GM21367 (cell line): ENCODE measurements around the gene CYTH2.

ENCODE experiments used
- ATAC-seq: cut with Tn5 transposase; IDR thresholded peaks from one replicate; pipeline ENCODE4 v1.9.1; 2021; ENCODE audit not compliant: unreplicated experiment

CYTH2 gene, protein sequence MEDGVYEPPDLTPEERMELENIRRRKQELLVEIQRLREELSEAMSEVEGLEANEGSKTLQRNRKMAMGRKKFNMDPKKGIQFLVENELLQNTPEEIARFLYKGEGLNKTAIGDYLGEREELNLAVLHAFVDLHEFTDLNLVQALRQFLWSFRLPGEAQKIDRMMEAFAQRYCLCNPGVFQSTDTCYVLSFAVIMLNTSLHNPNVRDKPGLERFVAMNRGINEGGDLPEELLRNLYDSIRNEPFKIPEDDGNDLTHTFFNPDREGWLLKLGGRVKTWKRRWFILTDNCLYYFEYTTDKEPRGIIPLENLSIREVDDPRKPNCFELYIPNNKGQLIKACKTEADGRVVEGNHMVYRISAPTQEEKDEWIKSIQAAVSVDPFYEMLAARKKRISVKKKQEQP

DNA sequence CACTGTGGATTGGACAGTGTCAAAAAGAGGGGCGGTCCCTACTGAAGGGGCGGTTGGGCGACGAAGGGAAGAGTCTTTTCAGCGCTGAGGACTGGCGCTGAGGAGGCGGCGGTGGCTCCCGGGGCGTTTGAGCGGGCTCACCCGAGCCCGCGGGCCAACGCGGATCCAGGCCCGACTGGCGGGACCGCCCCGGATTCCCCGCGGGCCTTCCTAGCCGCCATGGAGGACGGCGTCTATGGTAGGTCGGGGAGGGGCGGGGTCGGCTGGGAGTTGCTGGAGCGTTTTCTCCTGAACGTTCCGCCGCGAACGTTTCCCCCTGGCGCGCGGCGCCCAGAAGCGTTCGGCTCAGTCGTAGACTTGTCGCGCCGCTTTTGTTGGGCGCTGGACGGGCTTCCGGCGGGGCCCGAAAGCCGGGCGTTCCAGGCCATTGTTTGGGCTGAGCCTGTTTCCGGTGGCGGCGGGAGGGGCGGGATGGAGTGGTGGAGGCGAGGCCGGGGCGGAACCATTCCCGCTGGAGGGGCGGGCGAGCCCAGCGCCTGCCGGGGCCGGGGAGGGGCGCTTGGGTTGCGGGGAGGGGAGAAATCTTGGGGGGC lies at the start of gene CYTH2:
Gene CYTH2 (plus strand): TSS at position 81 of the 593 bp plus-strand sequence. CDS start 139 bp downstream, at position 220.
- ATAC-seq: peak; percentile 17

GRCh38 chr19:48421548-48421947 lies 47.6 kb upstream of the CYTH2 start:
- ATAC-seq: no peak

- no peak for ATAC-seq
Measured at GRCh38 chr19:48424694-48425219, 44.4 kb upstream of the CYTH2 start.

DNA sequence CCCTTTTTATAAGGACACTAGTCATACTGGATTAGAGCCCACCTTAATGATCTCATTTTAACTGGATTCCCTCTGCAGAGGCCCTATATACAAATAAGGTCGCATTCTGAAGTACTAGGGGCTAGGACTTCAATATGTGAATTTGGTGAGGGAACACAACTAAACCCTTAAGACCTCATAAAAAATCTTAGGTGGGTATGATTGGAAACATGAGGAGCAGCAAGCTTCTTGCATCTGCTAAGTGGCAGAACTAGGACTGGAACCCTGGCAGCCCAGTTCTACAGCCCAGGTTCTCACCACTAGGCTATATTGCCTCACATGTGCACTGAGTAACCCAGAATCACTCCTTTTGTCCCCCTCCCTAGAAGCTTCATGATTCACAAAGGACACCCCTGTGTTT lies 40.5 kb upstream of the CYTH2 start:
- ATAC-seq: no peak

DNA sequence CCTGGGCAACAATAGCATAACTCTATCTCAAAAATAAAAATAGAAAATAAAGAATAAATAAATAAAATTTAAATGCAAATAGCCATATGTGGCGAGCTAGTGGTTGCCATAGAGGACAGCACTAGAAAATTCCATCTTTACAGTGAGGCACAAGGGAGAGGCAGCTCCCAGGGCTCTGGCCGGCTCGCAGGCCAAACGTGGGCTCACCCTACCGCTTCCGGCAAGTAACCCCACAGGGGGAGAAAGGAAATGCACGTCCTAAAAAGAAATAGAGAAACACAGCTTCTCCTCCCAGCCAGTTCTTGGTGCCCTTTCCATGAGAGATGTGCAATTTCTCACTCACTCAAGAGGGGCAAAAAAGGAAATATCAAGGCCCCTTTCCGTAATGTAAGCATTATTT lies 35.8 kb upstream of the CYTH2 start:
- ATAC-seq: no peak

- ATAC-seq: no peak
Measured at GRCh38 chr19:48436586-48436985, 32.6 kb upstream of the CYTH2 start.

DNA sequence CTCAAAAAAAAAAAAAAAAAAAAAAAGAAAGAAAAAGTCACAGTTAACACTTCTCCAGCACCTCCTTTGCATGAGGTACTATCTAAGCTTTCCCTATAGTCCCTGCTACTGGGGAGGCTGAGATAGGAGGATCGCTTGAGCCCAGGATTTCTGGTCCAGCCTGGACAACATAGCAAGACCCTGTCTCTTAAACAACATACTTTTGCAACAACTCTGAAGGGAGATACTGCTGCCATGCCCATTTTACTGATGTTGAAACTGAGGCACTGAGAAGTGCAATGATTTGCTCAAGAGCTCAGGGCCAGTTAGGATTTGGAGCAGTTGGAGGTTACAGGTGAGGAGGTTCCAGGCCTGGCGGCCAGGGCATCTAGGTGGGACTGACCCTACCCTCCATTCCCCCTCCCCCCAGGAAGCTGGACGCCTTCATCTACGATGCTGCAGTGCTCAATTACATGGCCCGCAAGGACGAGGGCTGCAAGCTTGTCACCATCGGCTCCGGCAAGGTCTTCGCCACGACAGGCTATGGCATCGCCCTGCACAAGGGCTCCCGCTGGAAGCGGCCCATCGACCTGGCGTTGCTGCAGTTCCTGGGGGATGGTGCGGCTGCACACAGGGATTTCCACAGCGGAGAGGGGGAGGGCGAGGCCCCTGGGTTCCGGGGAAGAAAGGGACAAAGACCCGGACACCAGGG lies 27.7 kb upstream of the CYTH2 start:
- no peak for ATAC-seq

- ATAC-seq: no peak
Measured at GRCh38 chr19:48442116-48443035, 26.8 kb upstream of the CYTH2 start.

DNA sequence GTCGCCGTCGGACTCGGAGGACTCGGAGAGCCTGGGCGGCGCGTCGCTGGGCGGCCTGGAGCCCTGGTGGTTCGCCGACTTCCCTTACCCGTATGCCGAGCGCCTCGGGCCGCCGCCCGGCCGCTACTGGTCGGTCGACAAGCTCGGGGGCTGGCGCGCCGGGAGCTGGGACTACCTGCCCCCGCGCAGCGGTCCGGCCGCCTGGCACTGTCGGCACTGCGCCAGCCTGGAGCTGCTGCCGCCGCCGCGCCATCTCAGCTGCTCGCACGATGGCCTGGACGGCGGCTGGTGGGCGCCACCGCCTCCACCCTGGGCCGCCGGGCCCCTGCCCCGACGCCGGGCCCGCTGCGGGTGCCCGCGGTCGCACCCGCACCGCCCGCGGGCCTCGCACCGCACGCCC lies 25.9 kb upstream of the CYTH2 start:
- no peak for ATAC-seq

GRCh38 chr19:48443731-48444128 lies 25.4 kb upstream of the CYTH2 start:
- no peak for ATAC-seq

DNA sequence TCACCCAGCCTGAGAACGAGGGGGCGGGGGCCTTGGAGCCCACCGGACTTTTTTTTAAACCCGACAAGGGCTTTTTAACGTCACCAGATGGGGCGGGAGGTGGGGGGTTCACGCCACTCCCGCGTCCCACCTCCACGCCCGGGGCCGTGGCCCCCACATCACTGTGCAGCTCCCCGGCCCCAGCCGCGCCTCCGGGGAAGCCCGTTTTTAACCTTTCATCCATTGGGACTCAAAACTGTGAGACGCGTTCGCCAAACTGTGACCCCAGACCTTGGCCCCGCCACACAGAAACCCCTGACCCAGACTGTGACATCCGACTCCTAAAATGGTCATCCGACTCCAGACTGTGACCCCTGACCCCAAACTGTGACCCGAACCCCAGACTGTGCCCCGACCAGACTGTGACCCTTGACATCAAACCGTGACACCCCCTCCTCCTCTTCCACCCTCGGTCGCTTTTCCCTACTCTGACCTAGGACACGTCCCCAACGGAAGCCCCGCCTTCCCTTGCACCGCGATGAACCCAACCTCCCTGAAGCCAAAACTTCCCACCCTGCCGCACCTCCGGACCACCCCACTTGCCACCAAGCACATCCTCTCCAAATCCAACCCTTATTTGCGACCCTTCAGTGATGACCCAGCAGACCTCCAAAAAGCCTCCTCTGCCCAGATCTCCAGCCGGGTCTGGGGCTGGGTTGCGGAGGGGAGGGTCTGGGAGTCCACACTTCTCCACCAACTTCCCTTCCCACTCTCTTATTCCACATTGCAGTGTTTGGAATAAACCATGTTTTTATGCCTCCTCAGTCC lies 24.8 kb upstream of the CYTH2 start:
- no peak for ATAC-seq

DNA sequence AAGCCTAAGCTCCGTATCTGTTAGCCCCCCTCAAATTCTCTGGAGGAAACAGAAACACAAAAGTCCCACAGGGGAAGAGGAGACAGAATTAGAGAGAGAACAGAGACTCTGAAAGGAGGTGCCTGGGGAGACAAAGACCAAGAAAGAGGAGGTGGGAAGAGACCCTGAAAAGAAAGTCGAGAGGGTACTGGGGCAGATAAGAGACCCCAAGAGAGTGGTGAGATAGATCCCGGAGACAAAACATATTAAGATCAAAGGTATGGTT lies 24.3 kb upstream of the CYTH2 start:
- ATAC-seq: no peak

DNA sequence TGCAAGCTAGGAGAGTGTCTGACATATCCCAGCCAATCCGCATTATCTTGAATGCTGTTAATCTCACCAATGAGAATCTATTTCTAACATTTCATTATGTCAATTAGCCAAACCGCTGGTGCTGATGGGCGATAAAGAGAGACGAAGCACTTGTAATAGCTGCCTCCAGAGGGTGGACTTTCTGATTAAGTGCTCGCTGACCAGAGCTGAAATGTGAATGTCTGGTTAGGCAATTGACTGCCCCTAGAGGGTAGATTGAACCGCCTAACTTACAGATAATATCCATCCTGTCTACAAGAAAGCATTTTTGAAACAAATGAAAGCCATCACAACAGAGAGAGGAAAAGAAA lies 23.9 kb upstream of the CYTH2 start:
- no peak for ATAC-seq

GRCh38 chr19:48445606-48446481 lies 23.3 kb upstream of the CYTH2 start, which contains the start of gene GRWD1:
TSS of gene GRWD1 (plus strand) at chr19:48445983. CDS start at chr19:48446006, 23 bp downstream.
- ATAC-seq: peak; percentile 70

DNA sequence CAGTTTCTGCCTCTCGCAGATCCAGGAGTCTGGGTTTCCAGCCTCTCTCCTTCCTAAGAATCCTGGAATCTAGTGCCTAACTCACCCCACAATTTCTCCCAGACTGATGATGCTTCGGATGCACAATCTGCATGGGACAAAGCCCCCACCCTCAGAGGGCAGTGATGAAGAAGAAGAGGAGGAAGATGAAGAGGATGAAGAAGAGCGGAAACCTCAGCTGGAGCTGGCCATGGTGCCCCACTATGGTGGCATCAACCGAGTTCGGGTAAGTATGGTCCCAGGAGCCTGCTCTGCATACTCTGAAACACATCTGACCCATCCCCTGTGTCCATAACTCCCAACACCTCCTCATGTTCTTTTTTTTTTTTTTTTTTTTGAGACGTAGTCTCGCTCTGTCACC lies 22.6 kb upstream of the CYTH2 start:
- no peak for ATAC-seq

DNA sequence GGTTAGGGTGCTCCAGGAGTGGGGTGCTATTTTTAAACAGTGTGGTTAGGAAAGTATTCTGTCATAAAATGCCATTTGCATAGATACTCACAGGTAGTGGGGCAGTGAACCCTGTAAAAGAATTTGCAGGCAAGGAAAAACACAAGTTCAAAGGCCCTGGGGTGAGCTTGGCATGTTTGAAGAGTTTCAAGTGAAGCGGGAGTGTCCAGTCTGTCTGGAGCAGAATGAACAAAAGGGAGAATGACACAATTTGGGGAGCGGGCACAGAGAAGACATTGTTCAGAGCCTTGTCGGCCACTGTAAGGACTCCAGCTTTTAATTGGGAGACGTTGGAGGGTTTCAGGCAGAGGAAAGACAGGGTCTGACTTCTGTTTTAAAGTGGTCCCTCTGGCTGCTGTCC lies 20.6 kb upstream of the CYTH2 start:
- ATAC-seq: no peak

- ATAC-seq: no peak
Measured at GRCh38 chr19:48450441-48450840, 18.7 kb upstream of the CYTH2 start.

- no peak for ATAC-seq
Measured at GRCh38 chr19:48450863-48451262, 18.3 kb upstream of the CYTH2 start.

DNA sequence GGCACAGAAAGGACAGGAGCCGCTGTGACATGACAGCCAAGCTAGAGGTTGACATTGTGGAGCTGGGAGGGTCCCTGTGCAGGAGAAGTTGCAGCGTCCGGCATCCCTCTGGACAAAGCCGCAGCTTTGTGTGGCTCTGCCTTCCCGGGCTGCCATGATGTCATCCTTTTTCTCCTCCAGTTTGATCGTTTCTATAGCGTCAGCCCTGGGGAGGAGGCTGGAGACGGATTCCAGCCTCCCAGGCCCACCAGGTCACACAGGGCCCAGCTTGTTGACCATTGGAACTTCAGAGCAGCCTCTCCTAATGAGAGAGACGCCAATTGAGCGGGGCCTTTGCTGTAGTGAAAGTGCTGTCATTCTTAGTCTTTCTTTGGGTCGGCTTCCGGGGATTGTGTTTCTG lies 17.5 kb upstream of the CYTH2 start:
- ATAC-seq: no peak
